B cell (primary cell): Measurements from ENCODE around the gene RTN4RL2. TPM values are rescaled to one million over a fixed set of nuclear protein-coding genes. Genes with fewer than 3 reads are reported as not detected.

Source experiments
- ATAC-seq: fragments of 200-7000 bp; cut with Tn5 transposase; one replicate; pipeline ENCODE4 v1.10.0; 2021; ENCODE audit warnings: low read depth, mild to moderate bottlenecking, moderate number of reproducible peaks, moderate library complexity
- CTCF ChIA-PET: fragments of 350-600 bp; sonication (Branson Sonifier 250); formaldehyde crosslinking; loops from one replicate; lab custom pipeline; 2021; ENCODE audit warnings: antibody characterized with exemption, inconsistent platforms; lab: Charles Lee
- POLR2A ChIA-PET: fragments of 350-600 bp; sonication (Branson Sonifier 250); formaldehyde crosslinking; loops from one replicate; lab custom pipeline; 2021; ENCODE audit warnings: antibody characterized with exemption; lab: Charles Lee
- DNase-seq: peaks from one replicate; pipeline ENCODE4 v3.0.0; 2013
- H2AFZ ChIP-seq: 2 replicates; pipeline ENCODE4 v1.6.1; 2012; ENCODE audit warnings: mild to moderate bottlenecking, low read depth, low read length; ENCODE audit not compliant: insufficient read depth, poor library complexity, severe bottlenecking
- H3K27ac ChIP-seq, 2 donors: 1 replicate in 1 of 2; 2 replicates in 1 of 2; pipeline ENCODE4 v1.5.1; 2012 to 2013; ENCODE audit warnings: low read length in 2 of 2, mild to moderate bottlenecking in 2 of 2, moderate library complexity in 1 of 2
- H3K27me3 ChIP-seq, 4 experiments: fragments of 200-600 bp in 1 of 4; sonication (generic) in 1 of 4; replicated peaks in 1 of 4; 1 replicate in 2 of 4; 2 replicates in 2 of 4; pipeline versions ENCODE4 v1.6.1 to v1.7.0; 2013 to 2016; ENCODE audit warnings: low read length in 3 of 4, mild to moderate bottlenecking in 2 of 4, mixed read lengths in 1 of 4, moderate library complexity in 1 of 4; ENCODE audit not compliant: insufficient read depth in 4 of 4, control insufficient read depth in 3 of 4; ENCODE audit errors: control extremely low read depth in 1 of 4
- H3K36me3 ChIP-seq, 2 experiments: replicated peaks in 1 of 2; 1 replicate in 1 of 2; 2 replicates in 1 of 2; pipeline versions ENCODE4 v1.6.1 to v1.7.1; 2013; ENCODE audit warnings: low read length in 1 of 2; ENCODE audit not compliant: insufficient read depth in 2 of 2, control insufficient read depth in 1 of 2; ENCODE audit errors: control extremely low read depth in 1 of 2, extremely low read depth in 1 of 2
- H3K4me1 ChIP-seq, 2 donors: fragments of 200-600 bp in 1 of 2; sonication (generic) in 1 of 2; 1 replicate in 1 of 2; 2 replicates in 1 of 2; pipeline versions ENCODE4 v1.5.1 to v1.6.1; 2013 to 2017; ENCODE audit warnings: low read length in 2 of 2; ENCODE audit not compliant: control insufficient read depth in 2 of 2, insufficient read depth in 2 of 2
- H3K4me2 ChIP-seq: replicated peaks from 2 replicates; pipeline ENCODE3; 2012; ENCODE audit warnings: mild to moderate bottlenecking, low read depth, low read length; ENCODE audit not compliant: poor library complexity, severe bottlenecking
- H3K4me3 ChIP-seq, 5 experiments: fragments of 200-600 bp in 1 of 5; sonication (generic) in 1 of 5; 1 replicate in 3 of 5; 2 replicates in 2 of 5; pipeline versions ENCODE4 v1.5.1 to v1.7.0; 2011 to 2016; ENCODE audit warnings: low read length in 4 of 5, mild to moderate bottlenecking in 4 of 5, low read depth in 2 of 5, control low read depth in 1 of 5, moderate library complexity in 1 of 5; ENCODE audit not compliant: insufficient read depth in 1 of 5; ENCODE audit errors: control extremely low read depth in 1 of 5, extremely low read depth in 1 of 5
- H3K79me2 ChIP-seq: fragments of 200-600 bp; sonication (generic); one replicate; pipeline ENCODE4 v1.6.0; 2016; ENCODE audit warnings: low read length; ENCODE audit not compliant: control insufficient read depth, insufficient read depth
- H3K9ac ChIP-seq: fragments of 200-600 bp; sonication (generic); 2 replicates; pipeline ENCODE4 v1.6.1; 2017; ENCODE audit warnings: mild to moderate bottlenecking, low read length, moderate library complexity
- H3K9me3 ChIP-seq, 3 donors: one replicate each; pipeline versions ENCODE4 v1.6.1 to v1.7.1; 2013; ENCODE audit warnings: low read length in 2 of 3; ENCODE audit not compliant: control insufficient read depth in 2 of 3, insufficient read depth in 1 of 3; ENCODE audit errors: control extremely low read depth in 1 of 3
- H4K20me1 ChIP-seq: 2 replicates; pipeline ENCODE4 v1.6.0; 2012; ENCODE audit warnings: mild to moderate bottlenecking, low read length; ENCODE audit not compliant: insufficient read depth, control insufficient read depth, poor library complexity, severe bottlenecking
- H3K27ac Mint-ChIP-seq: one replicate; pipeline ENCODE4 v1.8.0; 2021; ENCODE audit warnings: mixed read lengths
- H3K27me3 Mint-ChIP-seq: one replicate; pipeline ENCODE4 v1.8.0; 2021; ENCODE audit warnings: mixed read lengths
- H3K4me1 Mint-ChIP-seq: one replicate; pipeline ENCODE4 v1.8.0; 2021; ENCODE audit warnings: mixed read lengths
- H3K4me3 Mint-ChIP-seq: one replicate; pipeline ENCODE4 v1.8.0; 2021; ENCODE audit warnings: mixed read lengths
- H3K9me3 Mint-ChIP-seq: one replicate; pipeline ENCODE4 v1.8.0; 2022; ENCODE audit warnings: mixed read lengths; ENCODE audit not compliant: insufficient read depth
- EZH2 ChIP-seq: IDR thresholded peaks from 2 replicates; pipeline ENCODE4 v1.6.1; 2012; ENCODE audit warnings: borderline replicate concordance, low read depth, mild to moderate bottlenecking, moderate library complexity, low read length; ENCODE audit not compliant: insufficient read depth, poor library complexity, severe bottlenecking
- WGBS: methylation state at CpG from one replicate; pipeline ENCODE4 v1.1.5; 2013; ENCODE audit warnings: missing lambda C conversion rate; ENCODE audit not compliant: insufficient coverage; 5-methylcytosine and 5-hydroxymethylcytosine counted together
- intact Hi-C: fragments of 100-400 bp; cut with micrococcal nuclease; formaldehyde crosslinking; loops from one replicate; pipeline ENCODE4 v1.10.0; 2022
- polyA plus RNA-seq: library from polyadenylated mRNA; depleted of rRNA; stranded (reverse); fragments of >200 nt; gene quantifications from 2 replicates; pipeline ENCODE4 v1.2.3, GENCODE V29; 2012
- total RNA-seq, 2 donors: library from RNA; stranded (reverse); fragments of 120-200 nt in 1 of 2; gene quantifications; 1 replicate in 1 of 2; 2 replicates in 1 of 2; pipeline versions ENCODE4 v1.2.3 to v1.2.4, GENCODE V29; 2013 to 2022
- TF ChIP-seq, protein P1 (sequence below): fragments of 200-600 bp; IDR thresholded peaks from one replicate; pipeline ENCODE4 v1.8.0; 2022; ENCODE audit warnings: antibody characterized with exemption, mild to moderate bottlenecking

The RTN4RL2 gene
- total and polyA plus RNA-seq, 2 donors (not counting 1 experiment from before 2014, with no cell fraction given) = 0.12 to 0.13 TPM

DNA sequence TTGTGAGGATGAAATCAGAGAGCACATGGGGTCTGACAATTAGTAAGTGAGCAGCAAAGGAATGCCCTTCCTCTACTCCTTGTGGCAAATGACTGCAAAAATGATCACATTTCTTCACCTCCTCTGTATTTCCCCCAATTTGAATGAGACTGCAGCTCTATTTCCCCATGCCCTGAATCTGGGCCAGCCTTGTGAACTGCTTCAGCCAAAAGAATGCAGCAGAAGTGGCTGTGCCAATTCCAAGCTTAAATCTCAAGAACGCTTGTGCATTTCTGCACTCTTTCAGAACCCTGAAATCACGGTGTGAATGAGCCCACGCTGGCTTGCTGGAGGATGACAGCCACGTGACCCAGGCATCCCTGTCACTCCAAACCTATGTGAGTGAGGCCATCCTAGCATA is 43.3 kb upstream of the RTN4RL2 start:
- Histone ChIP-seq H3K4me2 (no peak overlapping the region), H3K4me3 (no peak overlapping the region), H3K27me3 (no peaks in the 10 kb centered on the region), H3K79me2 (peaks cover 4% of the 10 kb centered on the region), H2AFZ (no peak overlapping the region), H3K9me3 (no peaks in the 10 kb centered on the region), H3K27ac (no peak overlapping the region), H3K9ac (no peak overlapping the region), H3K4me1 (no peaks in the 10 kb centered on the region), H3K36me3 (peaks cover 0 to 29% of the 10 kb centered on the region in 2 experiments), H4K20me1 (no peaks in the 10 kb centered on the region)
- WGBS = 85% methylated on average over 4 of the region's 4 CpGs
- ChIA-PET POLR2A (no interaction called here), CTCF (no interaction called here)
- Mint-ChIP-seq H3K9me3 (no peaks in the 10 kb centered on the region), H3K4me3 (no peak overlapping the region), H3K27ac (no peak overlapping the region), H3K4me1 (no peaks in the 10 kb centered on the region), H3K27me3 (no peaks in the 10 kb centered on the region)
- ATAC-seq = no peak
- no peak for TF ChIP-seq EZH2
- TF ChIP-seq, protein P1, sequence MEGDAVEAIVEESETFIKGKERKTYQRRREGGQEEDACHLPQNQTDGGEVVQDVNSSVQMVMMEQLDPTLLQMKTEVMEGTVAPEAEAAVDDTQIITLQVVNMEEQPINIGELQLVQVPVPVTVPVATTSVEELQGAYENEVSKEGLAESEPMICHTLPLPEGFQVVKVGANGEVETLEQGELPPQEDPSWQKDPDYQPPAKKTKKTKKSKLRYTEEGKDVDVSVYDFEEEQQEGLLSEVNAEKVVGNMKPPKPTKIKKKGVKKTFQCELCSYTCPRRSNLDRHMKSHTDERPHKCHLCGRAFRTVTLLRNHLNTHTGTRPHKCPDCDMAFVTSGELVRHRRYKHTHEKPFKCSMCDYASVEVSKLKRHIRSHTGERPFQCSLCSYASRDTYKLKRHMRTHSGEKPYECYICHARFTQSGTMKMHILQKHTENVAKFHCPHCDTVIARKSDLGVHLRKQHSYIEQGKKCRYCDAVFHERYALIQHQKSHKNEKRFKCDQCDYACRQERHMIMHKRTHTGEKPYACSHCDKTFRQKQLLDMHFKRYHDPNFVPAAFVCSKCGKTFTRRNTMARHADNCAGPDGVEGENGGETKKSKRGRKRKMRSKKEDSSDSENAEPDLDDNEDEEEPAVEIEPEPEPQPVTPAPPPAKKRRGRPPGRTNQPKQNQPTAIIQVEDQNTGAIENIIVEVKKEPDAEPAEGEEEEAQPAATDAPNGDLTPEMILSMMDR = no peak
- intact Hi-C loops = no loop called here
- no peak for DNase-seq

DNA sequence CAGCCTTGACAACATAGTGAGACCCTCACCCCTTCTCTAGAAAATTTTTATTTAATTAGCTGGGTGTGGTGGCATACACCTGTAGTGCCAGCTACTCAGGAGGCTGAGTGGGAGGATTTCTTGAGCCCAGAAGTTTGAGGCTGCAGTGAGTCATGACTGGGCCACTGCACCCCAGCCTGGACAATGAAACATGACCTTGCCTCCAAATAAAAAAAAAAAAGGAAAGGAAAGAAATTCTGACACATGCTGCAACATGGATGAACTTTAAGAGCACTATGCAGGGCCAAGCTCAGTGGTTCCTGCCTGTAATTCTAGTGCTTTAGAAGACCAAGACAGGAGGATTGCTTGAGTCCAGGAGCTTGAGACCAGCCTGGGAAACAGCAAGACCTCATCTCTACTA is 42.2 kb upstream of the RTN4RL2 start:
- Histone ChIP-seq H3K4me3 (no peak overlapping the region), H2AFZ (no peak overlapping the region), H3K4me1 (no peaks in the 10 kb centered on the region), H3K4me2 (no peak overlapping the region), H3K27ac (no peak overlapping the region), H3K36me3 (peaks cover 0 to 29% of the 10 kb centered on the region in 2 experiments), H4K20me1 (no peaks in the 10 kb centered on the region), H3K9me3 (no peaks in the 10 kb centered on the region), H3K79me2 (peaks cover 4% of the 10 kb centered on the region), H3K9ac (no peak overlapping the region), H3K27me3 (no peaks in the 10 kb centered on the region)
- Mint-ChIP-seq H3K27me3 (no peaks in the 10 kb centered on the region), H3K9me3 (no peaks in the 10 kb centered on the region), H3K4me1 (no peaks in the 10 kb centered on the region), H3K4me3 (no peak overlapping the region), H3K27ac (no peak overlapping the region)
- ChIA-PET CTCF (interaction anchor here (0.7 to 1.6 kb wide), 2 partner anchors 40 to 130 kb away, joined by 3 to 7 read pairs; no protein-coding TSS in a partner anchor), POLR2A (no interaction called here)
- ATAC-seq (no peak), DNase-seq (no peak)
- TF ChIP-seq, protein P1 = no peak
- no peak for TF ChIP-seq EZH2
- intact Hi-C loops = no loop called here
